C4-2B (cell line): ENCODE results near the gene CA10.

ENCODE experiments used
- ZFX ChIP-seq: fragments of 450-650 bp; IDR thresholded peaks from 2 replicates; pipeline ENCODE4 v1.6.1; 2017
- TF ChIP-seq, protein P1 (sequence below): fragments of 450-650 bp; conservative IDR thresholded peaks from 2 replicates; pipeline ENCODE4 v1.5.1; 2017; ENCODE audit warnings: mild to moderate bottlenecking

DNA sequence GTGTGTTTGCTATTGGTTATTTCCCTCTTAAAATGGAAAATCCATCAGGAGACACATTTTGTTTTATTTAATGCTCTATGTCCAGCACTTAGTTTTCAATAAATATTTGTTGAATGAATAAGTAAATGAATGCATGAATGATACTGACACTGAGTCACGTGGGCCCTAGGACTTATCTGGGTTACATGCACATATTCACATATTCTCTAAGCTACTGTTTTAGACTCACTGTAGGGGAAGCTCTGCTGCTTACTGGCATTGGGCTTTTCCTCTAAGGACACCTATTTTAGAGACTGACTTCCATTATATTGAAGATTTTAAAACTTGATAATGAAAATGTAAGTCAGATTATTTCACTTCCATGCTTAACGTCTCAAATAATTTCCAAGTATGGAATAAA lies 571.0 kb downstream of the CA10 start:
- TF ChIP-seq, protein P1, sequence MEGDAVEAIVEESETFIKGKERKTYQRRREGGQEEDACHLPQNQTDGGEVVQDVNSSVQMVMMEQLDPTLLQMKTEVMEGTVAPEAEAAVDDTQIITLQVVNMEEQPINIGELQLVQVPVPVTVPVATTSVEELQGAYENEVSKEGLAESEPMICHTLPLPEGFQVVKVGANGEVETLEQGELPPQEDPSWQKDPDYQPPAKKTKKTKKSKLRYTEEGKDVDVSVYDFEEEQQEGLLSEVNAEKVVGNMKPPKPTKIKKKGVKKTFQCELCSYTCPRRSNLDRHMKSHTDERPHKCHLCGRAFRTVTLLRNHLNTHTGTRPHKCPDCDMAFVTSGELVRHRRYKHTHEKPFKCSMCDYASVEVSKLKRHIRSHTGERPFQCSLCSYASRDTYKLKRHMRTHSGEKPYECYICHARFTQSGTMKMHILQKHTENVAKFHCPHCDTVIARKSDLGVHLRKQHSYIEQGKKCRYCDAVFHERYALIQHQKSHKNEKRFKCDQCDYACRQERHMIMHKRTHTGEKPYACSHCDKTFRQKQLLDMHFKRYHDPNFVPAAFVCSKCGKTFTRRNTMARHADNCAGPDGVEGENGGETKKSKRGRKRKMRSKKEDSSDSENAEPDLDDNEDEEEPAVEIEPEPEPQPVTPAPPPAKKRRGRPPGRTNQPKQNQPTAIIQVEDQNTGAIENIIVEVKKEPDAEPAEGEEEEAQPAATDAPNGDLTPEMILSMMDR: no peak
- TF ChIP-seq ZFX: no peak
